GM18870 (cell line): ENCODE data around the gene RNF19B.

ENCODE experiments used
- ATAC-seq: cut with Tn5 transposase; IDR thresholded peaks from one replicate; pipeline ENCODE4 v1.9.1; 2021; ENCODE audit warnings: moderate library complexity; ENCODE audit not compliant: unreplicated experiment

The RNF19B gene

DNA sequence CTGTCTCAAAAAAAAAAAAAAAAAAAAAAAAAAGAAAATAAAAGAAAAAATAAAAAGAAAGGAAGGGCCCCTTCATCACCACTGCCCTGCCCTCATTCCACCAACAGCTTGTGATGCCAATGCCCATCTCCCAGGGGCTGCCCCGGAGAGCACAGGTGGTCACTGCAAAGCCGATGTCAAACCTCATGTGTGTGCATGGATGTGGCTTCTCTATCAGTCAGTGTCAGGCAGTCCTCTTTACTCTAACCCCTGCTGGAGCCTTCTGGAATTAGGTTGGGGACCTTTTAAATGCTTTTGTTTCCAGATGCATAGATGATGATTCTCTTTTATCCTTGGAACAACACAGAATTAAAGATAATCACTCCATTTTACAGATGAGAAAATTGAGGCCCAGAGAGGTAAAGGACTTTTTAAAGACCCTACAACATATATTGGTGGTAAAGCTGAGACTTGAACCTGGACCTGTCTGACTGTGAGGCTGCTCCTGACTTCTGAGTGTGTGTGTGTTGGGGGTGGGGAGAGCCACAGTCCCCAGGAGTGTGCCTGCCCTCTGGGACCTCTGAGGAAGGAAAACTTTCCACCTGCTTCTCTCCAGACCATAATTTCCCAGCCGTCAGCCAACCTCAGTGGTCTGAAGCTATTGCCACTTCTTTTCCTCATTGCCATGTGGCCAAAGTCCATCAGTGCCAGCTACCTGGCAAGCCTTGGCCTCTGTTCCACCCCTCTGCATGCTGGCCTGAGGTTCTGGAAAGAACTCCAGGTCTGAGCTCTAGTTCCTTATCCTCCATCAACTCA lies 60.4 kb downstream of the RNF19B start:
- ATAC-seq = no peak

DNA sequence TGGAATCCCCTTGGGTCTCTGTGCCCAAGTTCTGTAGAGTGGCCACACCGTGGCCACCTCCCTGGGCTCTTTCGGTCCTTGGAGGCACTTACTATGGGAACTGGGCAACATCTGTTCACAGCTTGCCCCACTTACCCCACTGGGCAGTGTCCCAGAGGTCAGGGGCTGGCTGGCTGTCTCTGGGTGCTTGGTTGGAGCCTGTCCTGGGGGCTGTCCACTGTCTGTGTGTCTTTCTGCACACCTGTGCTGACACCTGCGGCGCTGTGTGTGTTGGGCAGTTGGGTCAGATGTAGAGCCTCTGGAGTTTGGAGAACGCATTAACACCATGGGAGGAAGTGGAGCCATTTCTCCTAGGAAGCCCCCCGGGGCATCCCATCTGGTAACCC lies 62.1 kb downstream of the RNF19B start:
- ATAC-seq = no peak

DNA sequence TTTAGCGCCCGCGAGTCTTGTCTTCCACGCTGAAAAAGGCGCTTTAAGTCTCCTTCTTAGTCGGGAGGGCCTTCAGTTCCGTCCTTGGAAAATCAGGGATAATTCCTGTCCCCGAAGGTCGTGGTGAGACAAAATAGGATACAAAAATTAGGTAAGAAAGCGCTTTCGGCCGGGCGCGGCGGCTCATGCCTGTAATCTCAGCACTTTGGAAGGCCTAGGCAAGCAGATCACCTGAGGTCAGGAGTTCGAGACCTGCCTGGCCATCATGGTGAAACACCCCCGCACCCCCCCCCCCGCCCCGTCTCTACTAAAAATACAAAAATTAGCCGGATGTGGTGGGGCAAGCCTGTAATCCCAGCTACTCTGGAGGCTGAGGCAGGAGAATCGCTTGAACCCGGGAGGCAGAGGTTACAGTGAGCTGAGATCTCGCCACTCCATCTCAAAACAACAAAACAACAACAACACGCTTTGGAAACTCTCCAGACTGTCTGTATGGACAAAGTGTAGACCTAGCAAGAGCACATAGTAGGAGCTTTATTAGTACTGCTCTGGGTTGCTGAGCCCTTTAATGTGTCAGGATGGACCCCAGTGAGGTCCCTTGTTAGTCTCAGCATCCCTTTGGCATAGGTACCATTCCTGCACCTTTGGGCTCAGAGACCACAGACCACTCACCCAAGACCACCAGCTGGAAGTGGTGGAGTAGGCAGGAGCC lies 62.6 kb downstream of the RNF19B start:
- ATAC-seq = no peak

DNA sequence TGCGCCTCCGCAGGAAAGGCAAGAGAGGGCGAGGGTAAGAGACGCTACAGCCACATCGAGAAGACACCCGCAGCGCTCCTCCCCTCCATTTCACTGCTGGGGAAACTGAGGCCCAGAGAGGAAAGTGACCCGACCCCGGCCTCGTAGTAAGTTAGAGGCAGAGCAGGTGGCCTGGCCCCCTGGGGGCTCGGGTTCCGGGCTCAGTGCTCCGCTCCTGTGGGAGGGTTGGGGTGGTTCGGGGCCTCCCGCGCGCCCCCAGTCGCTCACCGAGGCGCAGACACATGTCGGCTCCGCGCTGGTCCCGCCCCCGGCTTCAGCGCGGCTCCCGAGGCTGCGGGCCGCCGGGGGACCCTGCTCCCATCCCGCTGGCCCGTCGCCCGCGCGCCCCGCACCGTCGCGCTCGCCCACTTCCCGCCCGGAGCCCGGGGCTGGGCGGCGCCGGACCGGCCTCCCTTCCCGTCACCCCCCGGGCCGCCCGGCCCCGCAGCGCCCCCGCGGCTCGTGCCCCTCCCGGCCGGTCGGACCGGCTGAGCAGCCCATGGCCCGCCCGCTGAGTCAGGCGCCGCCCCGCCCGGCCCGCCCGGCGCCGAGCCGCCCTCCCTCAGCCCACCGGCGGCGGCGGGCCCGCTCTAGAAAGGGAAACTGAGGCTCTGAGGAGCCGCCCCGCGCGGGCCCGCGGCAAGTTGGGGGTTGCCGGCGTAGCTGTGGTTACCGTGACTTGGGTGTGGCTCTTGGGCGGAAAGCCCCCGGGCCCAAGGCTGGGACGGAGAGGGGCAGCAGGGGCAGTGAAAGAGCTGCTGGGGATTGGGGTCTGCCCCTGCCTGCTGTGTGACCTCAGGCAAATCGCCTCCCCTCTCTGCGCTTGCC lies 63.4 kb downstream of the RNF19B start, which contains the start of gene TMEM54:
Gene TMEM54 (minus strand): TSS at position 434 of the 867 bp plus-strand sequence. CDS start 151 bp downstream, at position 283.
- no peak for ATAC-seq

DNA sequence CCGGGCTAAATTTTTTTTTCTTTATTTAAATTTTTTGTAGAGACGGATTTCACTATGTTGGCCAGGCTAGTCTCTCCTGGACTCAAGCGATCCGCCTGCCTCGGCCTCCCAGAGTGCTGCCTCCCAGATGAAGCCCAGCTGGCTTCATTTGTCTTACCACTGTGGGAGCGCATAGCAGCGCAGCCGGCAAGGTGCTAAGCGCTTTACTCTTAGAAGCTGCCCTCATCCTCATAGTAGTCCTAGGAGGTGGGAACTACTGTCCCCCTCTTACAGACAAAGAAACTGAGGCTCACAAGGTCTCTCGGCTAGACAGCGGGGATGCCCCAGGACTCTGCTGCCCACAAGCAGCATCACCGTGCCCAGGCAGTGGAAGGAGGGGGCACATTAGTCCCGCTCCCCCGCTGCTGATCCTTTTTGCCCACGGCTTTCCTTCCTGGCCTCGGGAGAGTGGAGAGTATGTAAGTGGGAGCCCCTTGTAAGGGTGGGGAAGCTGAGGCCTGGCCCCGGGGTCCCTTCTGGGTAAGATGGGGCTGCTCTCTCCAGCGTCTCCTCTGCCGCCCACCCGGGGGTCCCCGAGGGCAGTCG lies 64.1 kb downstream of the RNF19B start:
- no peak for ATAC-seq

DNA sequence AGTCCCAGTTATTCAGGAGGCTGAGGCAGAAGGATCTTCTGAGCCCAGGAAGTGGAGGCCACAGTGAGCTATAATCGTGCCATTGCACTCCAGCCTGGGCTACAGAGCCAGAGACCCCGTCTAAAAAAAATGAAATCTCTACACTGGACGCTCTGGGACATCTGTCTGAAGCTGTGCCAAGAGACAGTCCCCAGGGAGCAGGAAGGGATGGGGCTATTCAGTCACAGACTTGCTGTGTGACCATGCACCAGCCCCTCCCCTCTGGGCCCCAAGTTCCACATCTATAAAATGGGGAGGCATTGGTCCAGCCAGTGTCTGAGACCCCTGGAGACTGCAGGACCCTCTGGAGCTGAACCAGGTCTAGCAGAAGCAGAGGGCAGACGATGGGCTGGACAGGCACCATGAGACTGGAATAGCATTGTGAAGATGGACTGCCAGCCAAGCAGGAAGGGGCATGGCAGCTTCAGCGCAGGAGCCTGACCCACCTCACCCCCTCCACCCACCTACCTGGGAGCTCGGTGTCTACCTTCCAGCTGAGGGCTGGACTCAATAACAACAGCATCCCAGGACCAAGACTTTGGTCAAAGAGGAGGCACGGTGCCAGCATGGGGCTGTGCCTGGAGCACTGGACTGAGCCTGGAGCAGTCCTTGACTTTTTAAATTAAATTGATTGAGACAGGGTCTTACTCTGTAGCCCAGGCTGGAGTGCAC lies 64.9 kb downstream of the RNF19B start:
- no peak for ATAC-seq

DNA sequence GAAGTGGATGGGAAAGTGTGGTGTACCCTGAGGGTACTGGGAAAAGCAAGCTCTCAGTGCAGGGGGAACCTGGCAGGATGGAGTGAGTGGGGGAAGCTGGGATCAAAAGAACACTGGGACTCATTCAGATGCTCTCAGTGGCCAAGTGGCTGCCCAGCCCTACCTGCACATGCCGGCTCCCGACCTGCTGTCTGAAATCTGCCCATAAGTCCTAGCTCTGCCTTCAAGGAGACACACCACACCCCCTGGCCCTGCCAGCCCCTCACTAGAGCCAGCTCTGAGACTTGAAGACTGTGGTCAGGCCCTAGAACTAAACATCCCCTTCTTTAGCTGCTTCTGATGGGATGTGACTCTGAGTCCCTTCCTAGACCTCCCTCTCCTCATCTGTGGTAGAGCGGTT lies 65.7 kb downstream of the RNF19B start:
- no peak for ATAC-seq

DNA sequence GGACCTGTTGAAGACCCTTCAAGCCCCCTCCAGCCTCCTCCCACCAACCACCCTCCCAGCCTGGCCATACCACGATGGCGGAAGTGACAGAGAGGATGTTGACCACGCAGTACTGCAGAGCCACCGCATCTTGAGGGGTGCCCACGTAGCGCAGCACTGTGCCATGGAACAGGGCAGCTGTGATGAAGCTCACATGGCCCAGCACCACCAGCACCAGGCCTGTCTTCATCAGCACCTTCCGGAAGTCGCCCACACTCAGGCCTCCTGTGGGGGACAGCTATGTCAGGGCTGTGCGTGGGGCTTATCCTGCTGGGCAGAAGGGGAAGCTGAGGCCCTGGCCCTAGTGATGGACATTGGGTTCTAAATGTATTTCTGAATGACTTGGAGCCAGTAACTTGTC lies 66.6 kb downstream of the RNF19B start:
- no peak for ATAC-seq

DNA sequence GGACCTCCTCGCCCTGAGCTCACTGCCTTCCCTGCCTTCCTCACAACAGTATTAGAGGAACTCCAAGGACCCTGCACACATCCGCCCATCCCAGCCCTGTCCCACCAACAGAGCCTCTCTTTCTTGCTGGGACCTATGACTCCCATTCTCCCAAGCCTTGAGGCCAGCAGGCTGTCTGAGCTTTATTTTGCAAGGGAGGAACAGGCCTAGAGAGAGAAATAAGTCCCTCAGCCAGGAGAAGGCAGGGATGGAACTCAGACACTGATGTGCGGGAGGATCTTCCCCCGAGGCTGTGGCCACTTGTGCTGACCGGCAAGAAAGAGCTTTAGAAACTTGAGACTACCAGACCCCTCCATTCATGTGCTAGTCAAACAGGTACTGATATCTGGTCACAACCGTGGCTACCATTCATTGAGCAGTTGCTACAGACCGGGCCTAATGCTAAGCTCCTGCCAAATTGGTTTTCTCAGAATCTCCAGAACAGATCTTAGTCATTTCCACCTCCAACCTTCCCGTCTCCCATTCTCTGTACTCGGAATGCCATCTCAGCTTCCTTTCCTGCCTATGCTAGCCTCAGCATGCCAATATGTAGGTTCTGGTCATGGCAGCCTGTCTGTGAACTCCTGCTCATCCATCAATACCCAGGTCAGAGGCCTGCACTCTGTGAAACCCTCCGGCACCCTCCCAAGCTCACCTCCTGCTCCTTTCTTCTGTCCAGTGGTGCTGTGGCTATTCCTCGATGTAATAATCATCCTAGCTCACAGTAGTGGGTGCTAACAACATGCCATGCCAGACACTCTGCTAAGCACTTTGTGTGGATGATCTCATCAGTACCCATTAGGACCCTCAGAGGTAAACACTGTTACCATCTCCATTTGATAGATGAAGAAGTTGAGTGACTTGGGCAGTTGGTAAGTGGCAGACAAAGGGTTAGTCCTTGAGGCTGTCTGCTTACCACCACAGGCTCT lies 67.2 kb downstream of the RNF19B start:
- ATAC-seq = no peak

DNA sequence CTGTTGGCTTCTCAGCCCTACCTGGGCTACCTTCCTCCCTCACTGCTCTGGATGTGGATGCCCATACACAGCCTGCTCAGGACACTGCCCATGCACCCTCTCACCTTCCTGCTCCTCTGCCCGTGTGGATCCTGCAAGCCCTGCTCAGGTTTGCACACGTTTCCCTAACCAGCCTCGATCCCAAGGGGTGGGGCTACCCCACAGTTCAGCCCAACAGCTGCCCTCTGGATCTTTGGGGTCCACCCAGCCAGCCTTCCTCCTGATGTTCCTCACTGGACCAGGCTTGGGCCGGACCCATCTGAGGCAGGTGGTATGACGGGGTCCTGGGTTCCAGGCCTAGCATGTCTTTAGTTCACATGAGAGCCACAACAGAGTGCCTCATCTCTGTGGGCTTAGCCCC lies 68.2 kb downstream of the RNF19B start:
- ATAC-seq = no peak

DNA sequence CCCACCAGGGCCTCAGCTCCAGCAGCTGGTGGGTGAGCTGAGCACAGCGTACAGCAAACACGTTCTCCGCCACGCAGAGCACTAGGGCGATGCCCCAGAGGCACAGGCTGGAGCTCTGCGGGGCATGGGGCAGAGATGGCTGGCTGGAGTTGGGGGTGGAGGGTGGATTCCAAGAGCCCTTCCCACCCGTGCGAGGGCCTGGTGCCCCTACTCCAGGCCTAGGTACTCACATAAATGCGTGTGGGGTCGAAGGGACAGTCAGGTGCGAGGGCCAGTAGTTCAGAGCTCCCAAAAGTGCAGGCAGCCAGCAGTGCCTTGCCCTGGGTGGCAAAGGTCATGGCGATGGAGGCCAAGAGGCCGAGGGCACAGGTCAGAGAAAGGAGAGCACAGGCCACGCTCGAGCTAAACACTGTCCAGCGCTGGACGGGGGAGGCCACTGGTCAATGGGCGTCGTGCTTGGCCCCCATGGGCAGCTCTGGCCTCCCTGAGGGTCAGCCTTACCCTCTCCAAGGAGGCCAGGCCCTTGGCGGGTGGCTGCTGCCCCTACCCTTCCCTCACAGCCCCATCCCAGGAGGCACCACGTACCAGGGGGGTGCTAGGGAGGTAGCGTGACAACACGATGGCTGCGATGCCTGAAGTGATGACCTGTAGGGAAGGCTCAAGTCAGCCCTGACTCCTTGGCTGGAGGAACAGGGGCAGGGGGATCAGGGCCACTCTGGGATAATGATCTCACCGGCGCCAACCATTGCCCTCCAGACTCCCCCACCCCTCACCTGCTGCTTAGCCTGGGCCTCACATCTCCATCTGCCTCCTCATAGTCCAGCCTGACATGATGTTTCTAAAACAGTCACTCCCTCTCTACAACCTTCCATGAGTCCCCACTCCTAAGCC lies 69.0 kb downstream of the RNF19B start:
- no peak for ATAC-seq

DNA sequence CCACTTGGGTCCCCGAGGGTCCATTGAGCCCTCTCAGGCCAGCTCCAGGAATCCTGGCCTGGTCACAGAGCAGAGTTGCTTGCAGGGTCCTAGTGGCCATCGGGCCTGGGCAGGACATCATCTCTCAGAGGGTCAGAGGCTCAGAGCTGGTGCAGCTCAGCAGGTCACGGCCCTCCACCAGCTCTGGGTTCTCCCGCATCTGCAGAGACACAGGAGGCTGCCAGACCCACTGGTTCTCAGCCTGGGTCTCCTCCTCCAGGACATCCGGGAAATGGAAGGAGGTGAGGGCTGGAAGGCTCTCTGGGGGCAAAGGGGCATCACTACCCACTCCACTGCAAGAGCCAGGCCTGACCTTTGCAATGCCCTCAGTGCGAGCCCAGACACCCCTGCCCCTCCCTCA lies 69.9 kb downstream of the RNF19B start:
- no peak for ATAC-seq

DNA sequence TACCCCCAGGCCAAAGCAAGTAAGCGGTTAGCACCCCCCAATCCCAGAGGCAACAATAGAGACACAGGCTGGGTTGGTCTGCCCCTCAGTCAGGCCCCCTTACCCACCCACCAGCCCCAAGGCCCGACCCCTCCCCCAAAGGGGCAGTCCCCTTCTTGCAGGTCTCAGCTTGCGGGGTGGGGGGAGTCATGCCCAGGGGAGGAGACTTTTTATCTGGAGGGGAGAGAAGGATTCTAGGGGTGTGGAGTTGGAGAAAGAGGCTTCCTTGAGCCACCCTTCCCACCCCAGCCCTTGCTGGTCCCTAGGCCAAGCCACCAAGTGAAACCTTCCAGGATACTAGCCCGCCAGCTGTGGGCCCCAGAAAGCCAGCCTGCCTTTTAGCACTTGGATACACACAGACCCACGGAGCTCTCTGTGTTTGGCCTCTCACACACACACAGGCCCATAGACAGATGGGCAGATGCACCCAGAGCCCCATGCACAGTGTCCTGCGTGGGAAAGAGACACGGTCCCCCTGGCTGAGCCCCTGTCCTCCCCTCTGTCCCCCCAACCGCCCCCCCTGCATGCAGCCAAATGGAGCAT lies 70.5 kb downstream of the RNF19B start:
- ATAC-seq = no peak

DNA sequence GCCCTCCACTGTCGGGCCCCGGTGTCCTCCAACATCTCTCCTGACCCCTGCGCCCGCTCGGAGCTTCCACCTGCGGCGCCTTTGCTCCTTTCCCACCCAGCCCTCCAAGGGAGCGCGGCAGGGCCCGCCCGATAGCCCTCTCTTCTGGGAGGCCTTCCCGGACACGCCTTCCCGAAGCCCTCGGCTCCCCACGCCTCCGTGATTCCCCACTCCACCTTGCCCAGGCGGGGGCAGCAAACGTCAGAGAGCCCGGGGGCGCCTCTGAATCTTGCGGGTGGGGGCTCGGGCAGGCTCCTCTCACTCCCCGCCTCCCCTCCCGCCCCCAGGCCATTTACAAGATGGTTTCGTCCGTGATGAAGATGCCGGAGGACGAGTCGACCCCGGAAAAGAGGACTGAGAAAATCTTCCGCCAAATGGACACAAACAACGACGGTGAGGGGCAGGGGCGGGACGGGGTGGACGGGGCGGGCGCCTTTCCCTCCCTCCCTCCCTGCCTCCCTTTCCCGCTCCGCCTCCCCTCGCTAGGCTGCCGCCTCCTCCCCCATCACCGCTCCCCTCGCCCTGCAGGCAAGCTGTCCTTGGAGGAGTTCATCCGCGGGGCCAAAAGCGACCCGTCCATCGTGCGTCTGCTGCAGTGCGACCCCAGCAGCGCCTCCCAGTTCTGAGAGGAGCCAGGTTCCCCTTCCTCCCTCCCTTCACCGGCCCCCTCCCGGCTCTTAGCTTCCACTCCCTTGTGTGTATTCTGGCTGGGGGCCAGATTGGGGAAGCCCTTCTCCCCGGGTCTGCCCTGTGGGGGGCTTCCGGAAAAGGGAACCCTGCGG lies 71.2 kb downstream of the RNF19B start:
- ATAC-seq = no peak

DNA sequence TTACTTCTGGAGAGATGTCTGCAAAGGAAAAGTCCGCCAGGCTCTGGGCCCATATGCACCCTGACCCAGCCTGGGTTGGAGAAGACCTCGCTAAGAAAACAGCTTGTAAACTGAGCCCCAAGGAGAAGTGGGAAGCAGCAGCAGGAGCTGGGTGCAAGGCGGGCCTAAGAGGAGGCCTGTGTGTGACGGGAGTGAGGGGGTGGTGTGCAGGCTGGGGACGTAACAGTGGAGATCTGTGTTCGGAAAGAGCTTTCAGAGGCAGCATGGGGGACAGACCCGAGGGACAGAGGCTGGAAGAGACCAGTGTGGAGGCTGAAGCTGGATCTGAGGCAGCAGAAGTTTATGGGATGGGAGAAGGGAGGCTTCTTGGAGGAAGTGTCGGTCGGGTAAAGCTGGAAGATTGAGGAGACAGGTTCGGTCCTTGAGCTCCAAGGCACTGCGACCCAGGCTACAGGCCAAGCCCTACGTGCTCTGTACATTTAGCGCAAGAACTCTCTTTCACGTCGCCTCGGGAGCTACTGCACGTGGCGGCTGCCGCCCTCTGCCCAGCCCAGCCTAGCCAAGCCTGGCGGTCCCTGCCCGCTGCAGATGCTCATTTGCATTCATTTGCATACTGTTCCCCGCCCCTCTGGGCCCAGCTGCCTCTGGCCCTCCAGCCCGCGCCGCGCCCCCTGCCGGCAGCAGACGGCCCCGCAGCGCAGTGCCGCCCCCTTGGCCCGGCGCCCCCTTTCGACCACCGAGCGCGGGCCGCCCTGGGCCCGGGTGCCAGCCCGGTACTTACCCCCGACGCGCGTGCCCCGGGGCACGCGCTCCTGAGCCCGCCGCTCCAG lies 72.0 kb downstream of the RNF19B start:
- ATAC-seq = no peak

DNA sequence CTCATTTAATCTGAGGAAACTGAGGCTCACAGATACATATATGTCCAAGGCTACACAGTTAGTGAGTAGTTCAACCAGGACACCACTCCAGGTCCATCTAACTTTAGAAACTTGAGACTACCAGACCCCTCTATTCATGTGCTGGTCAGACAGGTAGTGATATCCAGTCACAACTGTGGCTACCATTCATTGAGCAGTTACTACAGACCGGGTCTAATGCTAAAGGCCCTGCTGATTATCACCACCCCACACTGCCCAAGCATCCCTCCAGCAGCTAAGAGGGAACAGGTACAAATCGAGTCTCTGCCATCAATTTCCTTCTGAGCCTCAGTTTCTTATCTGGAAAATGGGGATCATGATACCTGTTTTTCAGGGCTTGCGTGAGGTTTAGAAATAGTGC lies 73.0 kb downstream of the RNF19B start:
- ATAC-seq = no peak
